ENCODE results near the gene HOXB5.

The HOXB5 gene

DNA sequence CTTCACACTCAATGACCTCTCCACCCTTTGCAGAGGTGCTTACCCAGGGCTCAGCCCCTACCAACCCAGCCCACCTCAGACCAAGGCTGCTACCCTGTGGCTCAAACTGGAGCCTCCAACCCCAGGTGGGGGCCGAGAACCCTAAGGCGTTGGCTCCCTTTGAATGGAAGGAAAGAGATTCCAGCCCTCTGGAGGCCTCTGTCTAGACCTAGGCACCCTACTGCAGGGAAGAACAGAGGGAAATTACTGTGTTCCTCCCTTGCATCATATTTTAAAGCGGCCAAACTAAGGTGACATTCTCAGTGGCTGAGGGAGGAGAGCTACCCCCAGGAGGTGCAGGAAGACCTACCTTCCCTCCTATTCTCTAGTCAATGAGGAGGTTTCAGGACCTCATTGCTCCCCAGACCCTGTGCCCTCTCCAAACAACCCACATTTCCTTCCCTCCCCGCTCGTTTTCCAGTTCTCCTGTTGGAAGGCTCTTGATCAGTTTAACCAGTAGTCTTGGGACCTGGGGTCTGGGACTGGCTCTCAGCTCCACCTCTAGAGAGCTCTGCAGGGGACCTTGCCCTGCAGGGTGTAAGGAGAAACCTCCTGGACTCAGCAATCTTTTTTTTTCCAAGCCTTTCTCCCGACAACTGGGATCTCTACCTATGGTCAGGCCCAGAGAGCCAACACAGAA lies 27.0 kb upstream of the HOXB5 start:
- TF ChIP-seq, protein P1, sequence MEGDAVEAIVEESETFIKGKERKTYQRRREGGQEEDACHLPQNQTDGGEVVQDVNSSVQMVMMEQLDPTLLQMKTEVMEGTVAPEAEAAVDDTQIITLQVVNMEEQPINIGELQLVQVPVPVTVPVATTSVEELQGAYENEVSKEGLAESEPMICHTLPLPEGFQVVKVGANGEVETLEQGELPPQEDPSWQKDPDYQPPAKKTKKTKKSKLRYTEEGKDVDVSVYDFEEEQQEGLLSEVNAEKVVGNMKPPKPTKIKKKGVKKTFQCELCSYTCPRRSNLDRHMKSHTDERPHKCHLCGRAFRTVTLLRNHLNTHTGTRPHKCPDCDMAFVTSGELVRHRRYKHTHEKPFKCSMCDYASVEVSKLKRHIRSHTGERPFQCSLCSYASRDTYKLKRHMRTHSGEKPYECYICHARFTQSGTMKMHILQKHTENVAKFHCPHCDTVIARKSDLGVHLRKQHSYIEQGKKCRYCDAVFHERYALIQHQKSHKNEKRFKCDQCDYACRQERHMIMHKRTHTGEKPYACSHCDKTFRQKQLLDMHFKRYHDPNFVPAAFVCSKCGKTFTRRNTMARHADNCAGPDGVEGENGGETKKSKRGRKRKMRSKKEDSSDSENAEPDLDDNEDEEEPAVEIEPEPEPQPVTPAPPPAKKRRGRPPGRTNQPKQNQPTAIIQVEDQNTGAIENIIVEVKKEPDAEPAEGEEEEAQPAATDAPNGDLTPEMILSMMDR (IDR thresholded peaks at IDR 0.05; ENCODE audit: extremely low read depth, insufficient read depth, missing control alignments) = no peak
- in situ Hi-C loops (cut with MboI; ENCODE audit: low pct_unique_long_range_greater_than_20kb, low sequenced_read_pairs, unreplicated experiment) = no loop called here
- no peak for DNase-seq (ENCODE audit: low spot score)

DNA sequence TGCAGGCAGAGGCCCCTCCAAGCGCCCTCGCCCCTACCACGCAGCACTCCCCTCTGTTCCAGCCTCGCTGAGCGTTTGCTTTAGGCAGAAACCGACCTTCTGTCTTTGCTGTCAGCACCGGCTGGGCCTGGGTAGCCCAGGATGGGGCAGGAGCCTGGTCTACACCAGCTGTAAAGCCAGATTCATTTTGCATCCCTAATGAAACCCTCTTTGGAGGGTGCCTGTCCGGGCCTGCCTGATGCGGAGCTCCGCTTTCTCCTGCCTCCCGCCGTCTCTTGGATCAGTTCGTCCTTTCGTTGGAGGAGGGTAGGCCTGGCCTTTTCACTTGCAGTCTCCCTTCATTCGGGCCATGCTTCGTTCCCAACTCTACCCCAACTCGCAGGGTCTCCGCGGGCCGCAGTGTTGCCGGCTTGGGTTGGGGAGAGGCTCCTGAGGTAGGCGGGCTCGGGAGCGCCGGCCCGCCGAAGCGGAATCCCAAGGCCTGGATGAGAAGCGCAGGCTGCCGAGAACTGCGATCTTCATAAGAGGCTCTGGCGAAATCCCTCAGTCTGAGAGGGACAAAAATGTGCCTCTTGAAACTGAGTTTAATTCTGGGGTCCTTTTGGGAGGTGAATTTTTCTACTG lies 26.4 kb upstream of the HOXB5 start:
- TF ChIP-seq, protein P1 (IDR thresholded peaks at IDR 0.05; ENCODE audit: extremely low read depth, insufficient read depth, missing control alignments) = no peak
- DNase-seq (ENCODE audit: low spot score) = no peak
- in situ Hi-C loops (cut with MboI; ENCODE audit: low pct_unique_long_range_greater_than_20kb, low sequenced_read_pairs, unreplicated experiment) = loop anchor here (10.0 kb wide), 1 partner anchor 105 kb away; the partner anchor contains the start of genes HOXB13, PRAC1 and PRAC2

- TF ChIP-seq, protein P1 (IDR thresholded peaks at IDR 0.05; ENCODE audit: extremely low read depth, insufficient read depth, missing control alignments) = peak; percentile 92
- peak; percentile 95 for DNase-seq (ENCODE audit: low spot score)
- in situ Hi-C loops (cut with MboI; ENCODE audit: low pct_unique_long_range_greater_than_20kb, low sequenced_read_pairs, unreplicated experiment) = loop anchor here (10.0 kb wide), 1 partner anchor 106 kb away; the partner anchor contains the start of genes HOXB13, PRAC1 and PRAC2
Measured at GRCh38 chr17:48618256-48618896, 24.8 kb upstream of the HOXB5 start.

GRCh38 chr17:48617471-48618255 lies 24.1 kb upstream of the HOXB5 start:
- TF ChIP-seq, protein P1 (IDR thresholded peaks at IDR 0.05; ENCODE audit: extremely low read depth, insufficient read depth, missing control alignments) = no peak
- no peak for DNase-seq (ENCODE audit: low spot score)
- in situ Hi-C loops (cut with MboI; ENCODE audit: low pct_unique_long_range_greater_than_20kb, low sequenced_read_pairs, unreplicated experiment) = loop anchor here (10.0 kb wide), 1 partner anchor 107 kb away; the partner anchor contains the start of genes HOXB13, PRAC1 and PRAC2

DNA sequence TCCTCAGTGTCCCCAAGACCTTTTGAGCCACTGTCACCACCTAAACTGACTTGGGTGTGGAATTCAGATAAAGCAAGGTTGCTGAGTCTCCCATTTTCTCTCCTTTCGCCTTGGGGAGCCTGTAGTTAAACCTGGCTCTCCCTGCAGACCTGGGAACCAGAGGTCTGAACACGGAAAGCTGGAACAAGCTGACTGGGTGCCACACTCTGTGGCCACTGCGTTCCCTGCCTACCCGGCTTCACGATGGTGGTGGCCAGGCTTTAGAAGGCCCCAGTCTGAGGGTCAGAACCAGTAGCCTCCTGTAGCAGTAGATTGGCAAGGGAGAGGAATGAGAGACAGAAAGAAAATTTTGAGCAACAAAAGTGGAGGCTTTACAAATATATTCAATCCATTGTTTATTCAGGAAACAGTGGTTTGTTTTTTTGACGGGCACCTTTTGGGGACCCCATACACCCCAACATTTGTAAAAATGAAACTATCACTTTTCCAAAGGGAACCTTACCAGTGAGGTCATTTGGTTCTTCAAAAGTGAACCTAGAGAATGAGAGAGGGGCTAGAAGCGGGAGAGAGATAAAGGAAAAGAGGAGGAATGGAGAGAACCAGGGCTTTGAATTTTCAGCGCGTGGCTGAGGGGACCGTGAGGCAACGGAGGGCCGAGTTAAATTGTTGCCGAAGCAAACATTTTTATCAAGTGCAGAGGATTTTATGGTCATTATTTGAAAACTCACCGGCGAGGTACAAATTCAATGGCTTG lies 23.3 kb upstream of the HOXB5 start:
- in situ Hi-C loops (cut with MboI; ENCODE audit: low pct_unique_long_range_greater_than_20kb, low sequenced_read_pairs, unreplicated experiment) = loop anchor here (10.0 kb wide), 1 partner anchor 108 kb away; the partner anchor contains the start of genes HOXB13, PRAC1 and PRAC2
- TF ChIP-seq, protein P1 (IDR thresholded peaks at IDR 0.05; ENCODE audit: extremely low read depth, insufficient read depth, missing control alignments) = no peak
- no peak for DNase-seq (ENCODE audit: low spot score)

Data from GM13977 (cell line).